ENCODE data around the gene ANTXR1. TPM values are rescaled to one million over a fixed set of nuclear protein-coding genes. Genes with fewer than 3 reads are reported as not detected.
A peak's percentile ranks its signal among the peaks of the same experiment; 100 is the strongest.

The ANTXR1 gene
- total RNA-seq, 1 experiment from 2014 or later = 33.1 TPM

DNA sequence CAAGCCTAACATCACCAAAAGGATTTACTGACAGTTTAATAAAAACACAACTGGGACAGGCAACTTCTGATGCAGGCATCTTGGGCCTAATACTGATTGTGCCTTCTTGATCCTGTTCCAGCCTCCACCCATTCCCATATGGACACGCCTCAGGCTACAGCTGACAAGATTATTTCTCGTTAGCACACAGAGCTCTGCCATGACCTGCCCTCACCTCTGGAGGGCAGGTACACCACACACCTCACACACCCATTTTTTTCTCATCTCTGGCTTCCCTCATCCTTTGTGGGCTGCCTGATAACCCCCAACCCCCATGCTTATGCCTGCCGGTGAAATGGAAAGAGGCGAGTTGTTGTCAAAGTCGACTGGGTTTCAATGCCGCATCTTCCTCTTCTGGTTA, 147.0 kb downstream of the ANTXR1 start:
- Mint-ChIP-seq H3K27me3 (ENCODE audit: insufficient read depth, unreplicated experiment) (no peaks in the 10 kb centered on the region), H3K4me3 (ENCODE audit: unreplicated experiment) (no peak overlapping the region), H3K27ac (ENCODE audit: low read depth, unreplicated experiment) (peak overlapping the region; percentile 52), H3K9me3 (ENCODE audit: unreplicated experiment) (no peaks in the 10 kb centered on the region), H3K4me1 (ENCODE audit: insufficient read depth, unreplicated experiment) (peaks cover 19% of the 10 kb centered on the region), H3K36me3 (ENCODE audit: insufficient read depth, unreplicated experiment) (no peaks in the 10 kb centered on the region)
- ChIA-PET CTCF (interaction anchor here (0.6 to 1.4 kb wide), 10 partner anchors 11 to 217 kb away, joined by 3 to 11 read pairs (median 3); partner anchors contain the start of gene ANTXR1), POLR2A (interaction anchor here (0.5 to 1.4 kb wide), 7 partner anchors 10 to 1003 kb away, joined by 3 to 4 read pairs (median 4); no protein-coding TSS in a partner anchor)
- intact Hi-C loops (cut with micrococcal nuclease) = loop anchor here (1.0 kb wide), 2 partner anchors 147 kb away; partner anchors contain the start of gene ANTXR1
- peak; percentile 75 for TF ChIP-seq CTCF (IDR thresholded peaks at IDR 0.05; ENCODE audit: unreplicated experiment)
- no TSS peak for BruUV-seq (replicated peaks)
- DNase-seq (ENCODE audit: unreplicated experiment) = peak; percentile 91

DNA sequence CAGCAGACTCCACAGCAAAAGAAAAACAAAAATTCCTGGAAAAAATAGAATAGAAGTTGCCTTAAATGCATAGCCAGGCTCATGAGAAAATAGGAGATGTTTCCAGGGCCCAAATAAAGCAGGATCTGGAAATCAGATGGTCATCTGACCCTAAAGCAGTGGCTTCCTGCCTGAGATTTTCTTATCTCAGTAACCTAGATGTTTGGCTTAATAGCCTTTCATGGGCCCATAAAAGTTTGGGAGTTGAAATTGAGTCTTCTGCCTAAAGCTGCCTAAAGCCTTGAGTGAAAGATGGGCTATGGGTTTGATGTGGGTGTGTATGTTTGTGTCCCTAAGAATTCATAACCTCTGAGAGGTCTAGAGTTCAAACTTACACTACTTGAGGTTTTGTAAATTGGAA, 149.1 kb downstream of the ANTXR1 start:
- Mint-ChIP-seq H3K4me1 (ENCODE audit: insufficient read depth, unreplicated experiment) (peaks cover 19% of the 10 kb centered on the region), H3K27me3 (ENCODE audit: insufficient read depth, unreplicated experiment) (no peaks in the 10 kb centered on the region), H3K36me3 (ENCODE audit: insufficient read depth, unreplicated experiment) (peaks cover 7% of the 10 kb centered on the region), H3K4me3 (ENCODE audit: unreplicated experiment) (no peak overlapping the region), H3K27ac (ENCODE audit: low read depth, unreplicated experiment) (peak overlapping the region; percentile 57), H3K9me3 (ENCODE audit: unreplicated experiment) (no peaks in the 10 kb centered on the region)
- no TSS peak for BruUV-seq (replicated peaks)
- CTCF ChIA-PET = interaction anchor here (0.9 to 1.9 kb wide), 4 partner anchors 17 to 148 kb away, joined by 3 to 10 read pairs (median 4); no protein-coding TSS in a partner anchor
- DNase-seq (ENCODE audit: unreplicated experiment) = no peak
- POLR2A ChIA-PET = interaction anchor here (1.5 kb wide), 1 partner anchor 9 kb away, joined by 5 read pairs; no protein-coding TSS in a partner anchor
- TF ChIP-seq CTCF (IDR thresholded peaks at IDR 0.05; ENCODE audit: unreplicated experiment) = no peak
- intact Hi-C loops (cut with micrococcal nuclease) = no loop called here

DNA sequence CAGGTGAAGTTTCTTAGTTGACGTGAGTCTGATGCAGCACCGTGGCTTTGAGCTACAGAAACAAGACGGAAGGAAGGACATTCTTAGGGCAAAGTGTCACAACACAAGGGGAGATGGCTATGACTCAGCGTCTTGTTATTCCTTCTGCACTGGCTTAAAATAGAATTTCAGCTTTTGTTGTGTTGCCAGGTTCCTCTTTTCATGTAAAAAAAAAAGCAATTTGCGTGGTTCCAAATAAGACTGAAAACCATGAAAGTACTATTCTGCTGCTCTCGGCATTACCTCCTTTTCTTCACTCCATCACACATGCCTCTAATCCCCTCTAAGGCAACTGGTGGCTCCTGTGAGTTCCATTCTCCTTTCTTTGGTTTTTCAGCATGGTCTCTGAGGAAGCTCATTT, 150.1 kb downstream of the ANTXR1 start:
- no peak overlapping the region for H3K4me3 Mint-ChIP-seq (ENCODE audit: unreplicated experiment)
- H3K27ac Mint-ChIP-seq (ENCODE audit: low read depth, unreplicated experiment) = peak overlapping the region; percentile 57
- H3K9me3 Mint-ChIP-seq (ENCODE audit: unreplicated experiment) = no peaks in the 10 kb centered on the region
- POLR2A ChIA-PET = interaction anchor here (0.6 to 1.5 kb wide), 5 partner anchors 8 to 1770 kb away, joined by 3 to 6 read pairs (median 5); no protein-coding TSS in a partner anchor
- intact Hi-C loops (cut with micrococcal nuclease) = no loop called here
- CTCF ChIA-PET = interaction anchor here (0.6 to 1.0 kb wide), 4 partner anchors 9 to 220 kb away, joined by 3 to 4 read pairs (median 3); no protein-coding TSS in a partner anchor
- no peak for TF ChIP-seq CTCF (IDR thresholded peaks at IDR 0.05; ENCODE audit: unreplicated experiment)
- BruUV-seq (replicated peaks) = no TSS peak
- DNase-seq (ENCODE audit: unreplicated experiment) = peak; percentile 76
- no peaks in the 10 kb centered on the region for H3K27me3 Mint-ChIP-seq (ENCODE audit: insufficient read depth, unreplicated experiment)
- H3K4me1 Mint-ChIP-seq (ENCODE audit: insufficient read depth, unreplicated experiment) = peaks cover 19% of the 10 kb centered on the region
- peaks cover 7% of the 10 kb centered on the region for H3K36me3 Mint-ChIP-seq (ENCODE audit: insufficient read depth, unreplicated experiment)

DNA sequence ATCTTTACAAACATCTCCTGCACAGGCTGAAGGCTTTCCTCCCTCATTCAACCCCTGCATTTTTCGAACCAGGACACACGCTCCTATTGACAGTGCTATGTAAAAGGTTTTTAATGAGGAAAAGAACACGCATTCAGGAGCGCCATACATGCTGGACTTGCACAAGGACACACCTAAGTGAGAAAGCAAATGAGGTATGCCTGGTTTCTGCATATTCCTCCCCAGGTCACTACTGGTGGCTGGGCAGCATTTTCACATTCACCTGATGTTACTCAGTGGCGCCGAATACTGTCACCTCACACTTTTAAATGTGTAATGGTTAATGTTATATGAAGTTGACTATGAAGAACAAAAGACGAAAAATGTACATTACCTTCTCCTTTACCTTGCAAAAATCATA, 150.6 kb downstream of the ANTXR1 start:
- no peak for DNase-seq (ENCODE audit: unreplicated experiment)
- ChIA-PET CTCF (interaction anchor here (0.6 to 1.0 kb wide), 2 partner anchors 9 to 220 kb away, joined by 3 read pairs; no protein-coding TSS in a partner anchor), POLR2A (interaction anchor here (0.6 to 1.5 kb wide), 5 partner anchors 8 to 1771 kb away, joined by 3 to 6 read pairs (median 5); no protein-coding TSS in a partner anchor)
- Mint-ChIP-seq H3K9me3 (ENCODE audit: unreplicated experiment) (no peaks in the 10 kb centered on the region), H3K36me3 (ENCODE audit: insufficient read depth, unreplicated experiment) (peaks cover 7% of the 10 kb centered on the region), H3K27ac (ENCODE audit: low read depth, unreplicated experiment) (no peak overlapping the region), H3K4me1 (ENCODE audit: insufficient read depth, unreplicated experiment) (peaks cover 19% of the 10 kb centered on the region), H3K27me3 (ENCODE audit: insufficient read depth, unreplicated experiment) (no peaks in the 10 kb centered on the region), H3K4me3 (ENCODE audit: unreplicated experiment) (no peak overlapping the region)
- no TSS peak for BruUV-seq (replicated peaks)
- intact Hi-C loops (cut with micrococcal nuclease) = no loop called here
- TF ChIP-seq CTCF (IDR thresholded peaks at IDR 0.05; ENCODE audit: unreplicated experiment) = no peak
